Stimulated activated CD8-positive, alpha-beta memory T cell treated with anti-CD3 and anti-CD28 coated beads, Interleukin-4, amount 100 ng/mL, for 1 hour (primary cell): ENCODE results near the gene TAPBP.

Experiments
- DNase-seq, 2 donors: peaks; one replicate each; pipeline ENCODE4 v3.0.0-alpha.2; 2020; ENCODE audit warnings: low read depth in 2 of 2, low spot score in 1 of 2

The TAPBP gene

DNA sequence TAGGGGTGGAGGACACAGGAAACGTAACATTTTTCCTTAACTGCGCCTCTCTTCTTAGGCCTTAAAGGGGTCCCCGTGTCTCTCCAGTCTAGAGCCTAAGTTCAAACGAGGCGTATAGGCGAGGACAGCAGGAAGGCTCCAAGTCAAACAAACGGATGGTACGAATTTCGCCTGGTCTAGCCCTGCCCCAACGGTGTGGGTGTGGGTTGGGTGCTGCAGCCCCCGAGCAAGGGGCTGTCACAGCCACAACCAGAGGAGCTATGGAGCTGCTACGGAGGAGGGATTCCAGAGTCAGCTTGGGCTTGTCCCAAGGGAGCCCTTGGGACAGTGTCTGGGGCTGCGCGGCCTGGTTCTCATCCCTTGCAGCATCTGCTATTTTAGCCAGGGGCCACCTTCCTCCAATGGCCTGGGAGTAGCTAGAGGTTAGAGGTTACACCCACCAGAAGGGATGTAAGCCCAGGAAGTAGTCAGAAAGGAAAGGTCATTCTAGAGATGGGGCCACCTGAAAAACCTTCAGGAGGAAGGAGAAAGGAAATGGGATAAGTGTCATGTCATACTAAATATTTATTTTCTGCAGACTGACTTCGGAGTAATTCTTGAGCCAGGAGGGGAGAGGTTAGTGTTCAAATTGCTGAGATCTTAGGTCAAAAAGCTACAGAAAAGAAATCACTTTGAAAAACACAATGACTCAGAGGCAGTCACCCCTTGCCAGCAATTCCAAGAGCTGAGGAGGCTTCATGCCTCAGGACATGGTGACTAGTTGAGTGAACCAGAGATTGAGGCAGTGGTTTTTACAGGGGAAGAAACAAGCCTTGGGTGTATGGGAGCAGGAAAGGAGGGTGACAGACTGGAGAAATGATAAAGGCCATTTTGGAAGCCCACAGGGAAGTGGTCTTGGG, 63.9 kb downstream of the TAPBP start:
- DNase-seq: no peak
